ENCODE results near the gene SLC7A5. TPM values are rescaled to one million over a fixed set of nuclear protein-coding genes. Genes with fewer than 3 reads are reported as not detected.

Gene SLC7A5
- total and polyA plus RNA-seq, 2 of the 13 experiments (the other 11 are each of a cell fraction or from before 2014, with no cell fraction given) = 79.6 to 155 TPM

DNA sequence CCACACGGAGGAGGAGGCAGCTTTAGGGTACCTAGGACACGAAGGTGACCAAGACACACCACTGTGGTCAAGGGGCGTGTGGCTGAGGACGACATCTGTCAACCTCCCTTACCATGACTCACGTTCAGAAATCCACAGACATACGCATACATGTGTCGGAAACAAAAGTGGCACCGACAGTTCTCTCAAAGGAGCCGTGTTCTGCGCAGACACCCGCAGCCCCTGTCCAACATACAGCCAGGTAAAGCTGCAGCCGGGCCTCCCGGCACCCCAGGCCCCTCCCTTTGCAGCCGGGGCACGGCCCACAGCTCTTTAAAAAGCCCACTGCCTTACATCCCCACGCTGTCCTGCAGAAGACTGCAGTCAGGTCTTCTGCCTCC is 63.1 kb downstream of the SLC7A5 start:
- POLR2A ChIA-PET = interaction anchor here (0.7 to 10.2 kb wide), 23 partner anchors 9 to 145 kb away, joined by 3 to 228 read pairs (median 9); partner anchors contain the start of genes BANP, CA5A and SLC7A5
- no peak for FAIRE-seq
- TF ChIP-seq TCF7L2 (IDR thresholded peaks at IDR 0.05; ENCODE audit: low read depth, low read length) (no peak), TBL1XR1 (IDR thresholded peaks at IDR 0.05; ENCODE audit: borderline replicate concordance, low read length, partially characterized antibody) (no peak), ATF7 (IDR thresholded peaks at IDR 0.05) (no peak), ATF7 (CRISPR knock-in tag; IDR thresholded peaks at IDR 0.05) (0 out of 2 replicates have a peak, but pooled peaks have one; percentile 3), ZNF547 (CRISPR knock-in tag; IDR thresholded peaks at IDR 0.05) (no peak), NR1H2 (CRISPR knock-in tag; IDR thresholded peaks at IDR 0.05; ENCODE audit: borderline replicate concordance, low read depth) (no peak), FOSL2 (CRISPR knock-in tag; IDR thresholded peaks at IDR 0.05) (peak; percentile 19; the same call in 1 of the 2 replicates), NBN (conservative IDR thresholded peaks at IDR 0.05) (no peak), ZNF746 (CRISPR knock-in tag; IDR thresholded peaks at IDR 0.05) (no peak), CENPX (CRISPR knock-in tag; IDR thresholded peaks at IDR 0.05) (no peak), HDAC2 (CRISPR knock-in tag; IDR thresholded peaks at IDR 0.05) (no peak), BHLHE40 (IDR thresholded peaks at IDR 0.05; ENCODE audit: low read length) (0 out of 2 replicates have a peak, but pooled peaks have one; percentile 23), ZBTB7A (CRISPR knock-in tag; IDR thresholded peaks at IDR 0.05) (no peak), ZNF101 (CRISPR knock-in tag; IDR thresholded peaks at IDR 0.05; ENCODE audit: borderline replicate concordance, low read depth) (no peak)
- TF ChIP-seq, protein P1, sequence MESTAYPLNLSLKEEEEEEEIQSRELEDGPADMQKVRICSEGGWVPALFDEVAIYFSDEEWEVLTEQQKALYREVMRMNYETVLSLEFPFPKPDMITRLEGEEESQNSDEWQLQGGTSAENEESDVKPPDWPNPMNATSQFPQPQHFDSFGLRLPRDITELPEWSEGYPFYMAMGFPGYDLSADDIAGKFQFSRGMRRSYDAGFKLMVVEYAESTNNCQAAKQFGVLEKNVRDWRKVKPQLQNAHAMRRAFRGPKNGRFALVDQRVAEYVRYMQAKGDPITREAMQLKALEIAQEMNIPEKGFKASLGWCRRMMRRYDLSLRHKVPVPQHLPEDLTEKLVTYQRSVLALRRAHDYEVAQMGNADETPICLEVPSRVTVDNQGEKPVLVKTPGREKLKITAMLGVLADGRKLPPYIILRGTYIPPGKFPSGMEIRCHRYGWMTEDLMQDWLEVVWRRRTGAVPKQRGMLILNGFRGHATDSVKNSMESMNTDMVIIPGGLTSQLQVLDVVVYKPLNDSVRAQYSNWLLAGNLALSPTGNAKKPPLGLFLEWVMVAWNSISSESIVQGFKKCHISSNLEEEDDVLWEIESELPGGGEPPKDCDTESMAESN (CRISPR knock-in tag; conservative IDR thresholded peaks at IDR 0.05) = no peak; the same call in 1 of the 2 replicates
- TF ChIP-seq, protein P2, sequence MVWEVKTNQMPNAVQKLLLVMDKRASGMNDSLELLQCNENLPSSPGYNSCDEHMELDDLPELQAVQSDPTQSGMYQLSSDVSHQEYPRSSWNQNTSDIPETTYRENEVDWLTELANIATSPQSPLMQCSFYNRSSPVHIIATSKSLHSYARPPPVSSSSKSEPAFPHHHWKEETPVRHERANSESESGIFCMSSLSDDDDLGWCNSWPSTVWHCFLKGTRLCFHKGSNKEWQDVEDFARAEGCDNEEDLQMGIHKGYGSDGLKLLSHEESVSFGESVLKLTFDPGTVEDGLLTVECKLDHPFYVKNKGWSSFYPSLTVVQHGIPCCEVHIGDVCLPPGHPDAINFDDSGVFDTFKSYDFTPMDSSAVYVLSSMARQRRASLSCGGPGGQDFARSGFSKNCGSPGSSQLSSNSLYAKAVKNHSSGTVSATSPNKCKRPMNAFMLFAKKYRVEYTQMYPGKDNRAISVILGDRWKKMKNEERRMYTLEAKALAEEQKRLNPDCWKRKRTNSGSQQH (CRISPR knock-in tag; IDR thresholded peaks at IDR 0.05; ENCODE audit: low read depth) = no peak
- TF ChIP-seq, protein P3, sequence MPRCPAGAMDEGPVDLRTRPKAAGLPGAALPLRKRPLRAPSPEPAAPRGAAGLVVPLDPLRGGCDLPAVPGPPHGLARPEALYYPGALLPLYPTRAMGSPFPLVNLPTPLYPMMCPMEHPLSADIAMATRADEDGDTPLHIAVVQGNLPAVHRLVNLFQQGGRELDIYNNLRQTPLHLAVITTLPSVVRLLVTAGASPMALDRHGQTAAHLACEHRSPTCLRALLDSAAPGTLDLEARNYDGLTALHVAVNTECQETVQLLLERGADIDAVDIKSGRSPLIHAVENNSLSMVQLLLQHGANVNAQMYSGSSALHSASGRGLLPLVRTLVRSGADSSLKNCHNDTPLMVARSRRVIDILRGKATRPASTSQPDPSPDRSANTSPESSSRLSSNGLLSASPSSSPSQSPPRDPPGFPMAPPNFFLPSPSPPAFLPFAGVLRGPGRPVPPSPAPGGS (CRISPR knock-in tag; IDR thresholded peaks at IDR 0.05) = no peak
- TF ChIP-seq, protein P4, sequence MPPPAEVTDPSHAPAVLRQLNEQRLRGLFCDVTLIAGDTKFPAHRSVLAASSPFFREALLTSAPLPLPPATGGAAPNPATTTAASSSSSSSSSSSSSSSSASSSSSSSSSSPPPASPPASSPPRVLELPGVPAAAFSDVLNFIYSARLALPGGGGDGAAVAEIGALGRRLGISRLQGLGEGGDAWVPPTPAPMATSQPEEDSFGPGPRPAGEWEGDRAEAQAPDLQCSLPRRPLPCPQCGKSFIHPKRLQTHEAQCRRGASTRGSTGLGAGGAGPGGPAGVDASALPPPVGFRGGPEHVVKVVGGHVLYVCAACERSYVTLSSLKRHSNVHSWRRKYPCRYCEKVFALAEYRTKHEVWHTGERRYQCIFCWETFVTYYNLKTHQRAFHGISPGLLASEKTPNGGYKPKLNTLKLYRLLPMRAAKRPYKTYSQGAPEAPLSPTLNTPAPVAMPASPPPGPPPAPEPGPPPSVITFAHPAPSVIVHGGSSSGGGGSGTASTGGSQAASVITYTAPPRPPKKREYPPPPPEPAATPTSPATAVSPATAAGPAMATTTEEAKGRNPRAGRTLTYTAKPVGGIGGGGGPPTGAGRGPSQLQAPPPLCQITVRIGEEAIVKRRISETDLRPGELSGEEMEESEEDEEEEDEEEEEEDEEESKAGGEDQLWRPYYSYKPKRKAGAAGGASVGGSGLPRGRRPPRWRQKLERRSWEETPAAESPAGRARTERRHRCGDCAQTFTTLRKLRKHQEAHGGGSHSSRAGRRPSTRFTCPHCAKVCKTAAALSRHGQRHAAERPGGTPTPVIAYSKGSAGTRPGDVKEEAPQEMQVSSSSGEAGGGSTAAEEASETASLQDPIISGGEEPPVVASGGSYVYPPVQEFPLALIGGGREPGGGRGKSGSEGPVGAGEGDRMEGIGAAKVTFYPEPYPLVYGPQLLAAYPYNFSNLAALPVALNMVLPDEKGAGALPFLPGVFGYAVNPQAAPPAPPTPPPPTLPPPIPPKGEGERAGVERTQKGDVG (CRISPR knock-in tag; IDR thresholded peaks at IDR 0.05; ENCODE audit: borderline replicate concordance) = peak; percentile 82; the same call in 1 of the 2 replicates

More for the DNA sequence above, 63.1 kb downstream of the SLC7A5 start:
- Histone ChIP-seq H3K79me2 (ENCODE audit: insufficient read depth, low read length) (no peaks in the 10 kb centered on the region), H3K9ac (ENCODE audit: insufficient read depth, low read depth, low read length) (peak overlapping the region; percentile 66), H3K36me3 (replicated peaks in 1 of 2; ENCODE audit: control insufficient read depth in 1 of 2, insufficient read depth in 2 of 2, low read length in 2 of 2) (no peaks in the 10 kb centered on the region), H3K4me1 (ENCODE audit: insufficient read depth, low read length) (peaks cover 62% of the 10 kb centered on the region), H2AFZ (ENCODE audit: low read length) (no peak overlapping the region), H4K20me1 (ENCODE audit: insufficient read depth, low read length) (no peaks in the 10 kb centered on the region), H3K27ac (ENCODE audit: extremely low read length, insufficient read depth, low read length) (peak overlapping the region; percentile 10), H3K9me3 (ENCODE audit: low read length) (no peaks in the 10 kb centered on the region), H3K4me2 (ENCODE audit: low read depth, low read length) (peak overlapping the region; percentile 82), H3K4me3 (replicated peaks in 1 of 3; ENCODE audit: insufficient read depth in 1 of 3, low read depth in 2 of 3, low read length in 3 of 3) (peak overlapping the region; percentile 38 to 66 (median 50); a peak in 5 of 6 replicates), H3K27me3 (ENCODE audit: control insufficient read depth in 1 of 2, insufficient read depth in 2 of 2, low read length in 2 of 2) (peaks cover 0 to 18% of the 10 kb centered on the region in 2 experiments; a peak in 4 of 5 replicates)
- no peak for DNase-seq (ENCODE audit: low spot score)
- BruUV-seq (replicated peaks) = TSS peak; percentile 42
- in situ Hi-C loops (cut with HindIII; ENCODE audit: extremely low pct_ligation_motif_present, low pct_unique_long_range_greater_than_20kb) = no loop called here
- peak; percentile 3; the same call in 2 of the 3 replicates for ATAC-seq
- CTCF ChIA-PET (ENCODE audit: low intra/inter-chr PET ratio, low total read pairs) = no interaction called here
- WGBS (ENCODE audit: low lambda C conversion rate) = 61% methylated on average over 15 of the region's 16 CpGs
- intact Hi-C loops (cut with micrococcal nuclease; ENCODE audit: unreplicated experiment) = no loop called here
